HG02642 (cell line): ENCODE data around the gene PRKCA.
"Not testable (repeated sequence)": the region's sequence is repeated elsewhere in the genome, so short reads cannot be mapped to it uniquely, and the experiment has no call there.

Source experiments
- ATAC-seq: cut with Tn5 transposase; IDR thresholded peaks from one replicate; pipeline ENCODE4 v1.9.1; 2021; ENCODE audit warnings: mild to moderate bottlenecking; ENCODE audit not compliant: unreplicated experiment, poor library complexity

PRKCA gene

GRCh38 chr17:66714046-66715023, 411.9 kb downstream of the PRKCA start:
- ATAC-seq, result no peak

GRCh38 chr17:66715076-66715675, 412.8 kb downstream of the PRKCA start:
- ATAC-seq, result no peak

- ATAC-seq, result peak; percentile 28
These were observed 413.3 kb downstream of the PRKCA start for GRCh38 chr17:66715745-66716156.

GRCh38 chr17:66716236-66717026, 414.0 kb downstream of the PRKCA start:
- no peak for ATAC-seq

- peak; percentile 61 for ATAC-seq
These were observed 415.2 kb downstream of the PRKCA start for GRCh38 chr17:66717641-66718058.

- no peak for ATAC-seq
These were observed 417.6 kb downstream of the PRKCA start for GRCh38 chr17:66720027-66720426.

GRCh38 chr17:66720567-66720966, 418.2 kb downstream of the PRKCA start:
- no peak for ATAC-seq

- ATAC-seq, result no peak
These were observed 419.9 kb downstream of the PRKCA start for GRCh38 chr17:66722341-66722740.

- ATAC-seq, result no peak
These were observed 422.3 kb downstream of the PRKCA start for GRCh38 chr17:66724581-66725341.

- ATAC-seq, result not testable (repeated sequence)
These were observed 423.0 kb downstream of the PRKCA start for GRCh38 chr17:66725438-66725837.

- ATAC-seq, result no peak
These were observed 423.5 kb downstream of the PRKCA start for GRCh38 chr17:66725956-66726355.

GRCh38 chr17:66726371-66726770, 424.0 kb downstream of the PRKCA start:
- no peak for ATAC-seq

- ATAC-seq, result no peak
These were observed 424.4 kb downstream of the PRKCA start for GRCh38 chr17:66726846-66727245.

- no peak for ATAC-seq
These were observed 425.5 kb downstream of the PRKCA start for GRCh38 chr17:66727634-66728570.

GRCh38 chr17:66730461-66730923, 428.1 kb downstream of the PRKCA start:
- no peak for ATAC-seq

- ATAC-seq, result no peak
These were observed 431.3 kb downstream of the PRKCA start for GRCh38 chr17:66733759-66734158.

GRCh38 chr17:66734186-66734943, 432.0 kb downstream of the PRKCA start:
- ATAC-seq, result no peak

GRCh38 chr17:66737524-66737923, 435.1 kb downstream of the PRKCA start:
- ATAC-seq, result no peak
